Upper lobe of left lung (tissue), 6 donors: Measurements from ENCODE around the gene RASAL1. TPM values are rescaled to one million over a fixed set of nuclear protein-coding genes. Genes with fewer than 3 reads are reported as not detected.

Experiments used
- ATAC-seq, 2 donors: fragments of 200-7000 bp; cut with Tn5 transposase; one replicate each; pipeline ENCODE4 v1.9.1; 2022; ENCODE audit warnings: mild to moderate bottlenecking in 2 of 2, moderate library complexity in 2 of 2; ENCODE audit not compliant: low FRiP score in 2 of 2
- DNase-seq, 2 donors: peaks; one replicate each; pipeline ENCODE4 v3.0.0-alpha.2; 2019 to 2020
- H3K27ac ChIP-seq, 4 donors: fragments of 200-600 bp; sonication (generic); one replicate each; pipeline ENCODE4 v1.5.1; 2016 to 2019
- H3K27me3 ChIP-seq, 4 donors: fragments of 200-600 bp; sonication (generic); one replicate each; pipeline ENCODE4 v1.5.1; 2017 to 2019
- H3K36me3 ChIP-seq, 4 donors: fragments of 200-600 bp; sonication (generic); one replicate each; pipeline ENCODE4 v1.5.1; 2016 to 2019
- H3K4me1 ChIP-seq, 4 donors: fragments of 200-600 bp; sonication (generic); one replicate each; pipeline ENCODE4 v1.5.1; 2018 to 2019
- H3K4me3 ChIP-seq, 4 donors: fragments of 200-600 bp; sonication (generic); one replicate each; pipeline ENCODE4 v1.5.1; 2017 to 2019; ENCODE audit warnings: mild to moderate bottlenecking in 2 of 4, moderate library complexity in 1 of 4
- H3K9me3 ChIP-seq, 4 donors: fragments of 200-600 bp; sonication (generic); one replicate each; pipeline ENCODE4 v1.5.1; 2018 to 2019
- CTCF ChIP-seq, 6 experiments: fragments of 450-650 bp in 4 of 6; fragments of 200-600 bp in 2 of 6; sonication (generic) in 2 of 6; IDR thresholded peaks; one replicate each; pipeline ENCODE4 v1.5.1; 2016 to 2019; ENCODE audit warnings: antibody characterized with exemption in 6 of 6
- EP300 ChIP-seq, 4 donors: sonication (generic); formaldehyde crosslinking; IDR thresholded peaks; one replicate each; pipeline ENCODE4 v1.5.1; 2017; ENCODE audit warnings: antibody characterized with exemption in 4 of 4, control low read depth in 2 of 4
- POLR2A ChIP-seq, 4 donors: fragments of 450-650 bp; IDR thresholded peaks; one replicate each; pipeline ENCODE4 v1.5.1; 2016 to 2017; ENCODE audit warnings: antibody characterized with exemption in 4 of 4, mild to moderate bottlenecking in 2 of 4
- POLR2AphosphoS5 ChIP-seq, 2 donors: sonication (generic); formaldehyde crosslinking; IDR thresholded peaks; one replicate each; pipeline ENCODE4 v1.5.1; 2017; ENCODE audit warnings: antibody characterized with exemption in 2 of 2
- WGBS, 2 donors: methylation state at CpG; one replicate each; pipeline ENCODE4 v1.1.5; 2017 to 2018; 5-methylcytosine and 5-hydroxymethylcytosine counted together
- total RNA-seq, 6 donors: library from RNA; depleted of rRNA in 4 of 6; stranded (reverse); fragments of >200 nt in 4 of 6; gene quantifications; one replicate each; pipeline versions ENCODE4 v1.1.0 to v1.2.1, GENCODE V29; 2016 to 2021
- donor health status: DM: no; HTN: no; CAD: no; lungs with moderate emphysema.
- donor health status: DM: no; HTN: yes; CAD: no; lungs with severe emphysema.

RASAL1 gene
- total RNA-seq, 6 donors from 2014 or later, result 0.27 to 4.2 (median 0.60) TPM; not detected in 3

GRCh38 chr12:113091506-113091905 lies 44.1 kb downstream of the RASAL1 start:
- H3K27ac ChIP-seq, result no peak overlapping the region
- peaks cover 0 to 15% (median 13%) of the 10 kb centered on the region in 4 donors for H3K4me1 ChIP-seq
- no peak for ATAC-seq
- H3K36me3 ChIP-seq, result no peaks in the 10 kb centered on the region
- no peak for DNase-seq
- 50 to 59% methylated on average over 3 of the region's 3 CpGs for WGBS, 2 donors
- no peak for TF ChIP-seq POLR2AphosphoS5 (IDR thresholded peaks at IDR 0.05)
- no peak for TF ChIP-seq POLR2A (IDR thresholded peaks at IDR 0.05)
- TF ChIP-seq EP300 (IDR thresholded peaks at IDR 0.05), result no peak
- no peak for TF ChIP-seq CTCF (IDR thresholded peaks at IDR 0.05)
- peaks cover 0 to 5% (median 0%) of the 10 kb centered on the region in 4 donors for H3K27me3 ChIP-seq
- no peak overlapping the region for H3K4me3 ChIP-seq
- no peaks in the 10 kb centered on the region for H3K9me3 ChIP-seq

GRCh38 chr12:113090740-113091139 lies 44.8 kb downstream of the RASAL1 start:
- no peak for TF ChIP-seq EP300 (IDR thresholded peaks at IDR 0.05)
- no peak for TF ChIP-seq CTCF (IDR thresholded peaks at IDR 0.05)
- TF ChIP-seq POLR2AphosphoS5 (IDR thresholded peaks at IDR 0.05), result no peak
- no peak for TF ChIP-seq POLR2A (IDR thresholded peaks at IDR 0.05)
- no peak for ATAC-seq
- DNase-seq, result peak in 1 of 2 donors; percentile 73
- WGBS, 2 donors, result 69 to 76% methylated on average over 4 to 21 of the region's 21 CpGs
- no peaks in the 10 kb centered on the region for H3K9me3 ChIP-seq
- no peak overlapping the region for H3K4me3 ChIP-seq
- H3K4me1 ChIP-seq, result peaks cover 0 to 15% (median 13%) of the 10 kb centered on the region in 4 donors
- peaks cover 0 to 5% (median 0%) of the 10 kb centered on the region in 4 donors for H3K27me3 ChIP-seq
- H3K36me3 ChIP-seq, result no peaks in the 10 kb centered on the region
- H3K27ac ChIP-seq, result no peak overlapping the region

GRCh38 chr12:113089839-113090238 lies 45.7 kb downstream of the RASAL1 start:
- Histone ChIP-seq H3K36me3 (no peaks in the 10 kb centered on the region), H3K27ac (no peak overlapping the region), H3K4me1 (peaks cover 0 to 15% (median 13%) of the 10 kb centered on the region in 4 donors), H3K9me3 (no peaks in the 10 kb centered on the region), H3K4me3 (no peak overlapping the region), H3K27me3 (peaks cover 0 to 5% (median 0%) of the 10 kb centered on the region in 4 donors)
- no peak for DNase-seq
- TF ChIP-seq EP300 (IDR thresholded peaks at IDR 0.05) (no peak), POLR2A (IDR thresholded peaks at IDR 0.05) (no peak), POLR2AphosphoS5 (IDR thresholded peaks at IDR 0.05) (no peak), CTCF (IDR thresholded peaks at IDR 0.05) (no peak)
- ATAC-seq, result no peak

- Histone ChIP-seq H3K9me3 (no peaks in the 10 kb centered on the region), H3K36me3 (no peaks in the 10 kb centered on the region), H3K27ac (no peak overlapping the region), H3K4me3 (no peak overlapping the region), H3K27me3 (peaks cover 0 to 5% (median 0%) of the 10 kb centered on the region in 4 donors), H3K4me1 (peaks cover 0 to 15% (median 13%) of the 10 kb centered on the region in 4 donors)
- ATAC-seq (no peak), DNase-seq (peak in 1 of 2 donors; percentile 75)
- WGBS, 2 donors, result 61 to 73% methylated on average over 13 of the region's 13 CpGs
- TF ChIP-seq POLR2A (IDR thresholded peaks at IDR 0.05), result no peak
- no peak for TF ChIP-seq EP300 (IDR thresholded peaks at IDR 0.05)
- TF ChIP-seq CTCF (IDR thresholded peaks at IDR 0.05), result no peak
Observed at GRCh38 chr12:113088971-113089756, 46.4 kb downstream of the RASAL1 start.
